Suppressor macrophage treated with lipopolysaccharide for 1 hour (primary cell): ENCODE measurements around the gene ZNF76.
"Not testable (repeated sequence)": the region's sequence is repeated elsewhere in the genome, so short reads cannot be mapped to it uniquely, and the experiment has no call there.

ENCODE experiments used
- DNase-seq, 3 donors: peaks; one replicate each; pipeline ENCODE4 v3.0.0-alpha.2; 2020 to 2022

Gene ZNF76

DNA sequence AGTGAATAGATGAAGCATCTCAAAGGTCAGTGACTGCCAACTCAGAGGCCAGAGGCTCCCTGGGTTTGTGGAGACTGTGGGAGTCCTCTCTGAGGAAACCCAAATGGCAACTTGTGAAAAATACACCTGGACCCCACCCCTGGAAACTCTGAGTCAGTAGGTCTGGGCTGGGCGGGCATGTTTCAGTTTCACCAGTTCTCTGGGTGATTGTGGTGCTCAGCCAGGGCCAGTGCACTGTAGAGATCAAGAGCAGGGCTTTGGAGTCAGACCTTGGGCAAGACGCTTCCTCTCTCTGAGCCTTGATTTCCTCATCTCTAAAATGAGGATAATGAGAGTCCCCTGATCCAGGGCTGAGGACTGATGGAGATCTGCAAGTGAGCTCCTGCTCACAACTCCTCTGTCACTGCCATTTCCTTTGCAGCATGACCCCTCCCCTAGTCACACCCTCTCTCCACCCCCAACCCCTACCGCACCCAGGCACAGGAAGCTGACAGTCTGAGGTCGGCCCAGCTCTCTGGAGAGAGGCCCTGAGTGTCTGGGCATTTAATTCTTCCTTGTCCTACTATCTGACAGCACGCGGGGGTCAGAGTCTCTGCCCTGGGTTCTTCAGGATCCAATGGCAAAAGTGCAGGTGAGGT, 43.2 kb downstream of the ZNF76 start:
- DNase-seq, result peak; percentile 64 to 71 (median 70)

DNA sequence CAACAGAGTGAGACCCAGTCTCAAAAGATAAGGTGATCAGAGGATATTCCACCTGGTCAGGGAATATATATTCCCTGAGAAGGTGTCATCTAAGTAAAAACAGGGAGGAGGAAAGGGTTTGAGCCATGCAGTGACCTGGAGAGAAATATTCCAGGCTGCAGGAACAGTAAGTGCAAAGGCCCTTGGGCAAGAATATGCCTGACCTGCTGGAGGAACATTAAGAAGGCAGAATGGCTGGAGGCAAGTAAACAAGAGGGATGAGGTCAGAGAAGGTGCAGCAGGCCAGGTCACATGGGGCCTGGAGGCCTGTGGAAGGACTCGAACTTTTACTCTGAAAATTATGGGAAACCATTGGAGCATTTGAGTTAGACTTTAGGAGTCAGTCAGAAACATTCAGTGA, 44.8 kb downstream of the ZNF76 start:
- no peak for DNase-seq

DNA sequence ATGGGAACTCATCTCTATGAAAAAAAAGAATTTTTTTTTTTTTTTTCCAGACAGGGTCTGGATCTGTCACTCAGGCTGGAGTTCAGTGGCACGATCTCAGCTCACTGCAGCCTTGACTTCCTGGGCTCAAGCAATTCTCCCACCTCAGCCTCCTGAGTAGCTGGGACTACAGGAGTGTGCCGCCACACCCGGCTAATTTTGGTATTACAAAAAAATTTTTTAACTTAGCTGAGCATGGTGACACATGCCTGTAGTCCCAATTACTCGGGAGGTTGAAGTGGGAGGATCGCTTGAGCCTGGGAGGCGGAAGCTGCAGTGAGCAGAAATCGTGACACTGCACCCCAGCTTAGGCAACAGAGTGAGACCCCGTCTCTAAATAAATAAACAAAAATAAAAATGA, 45.6 kb downstream of the ZNF76 start:
- DNase-seq, result no peak

DNA sequence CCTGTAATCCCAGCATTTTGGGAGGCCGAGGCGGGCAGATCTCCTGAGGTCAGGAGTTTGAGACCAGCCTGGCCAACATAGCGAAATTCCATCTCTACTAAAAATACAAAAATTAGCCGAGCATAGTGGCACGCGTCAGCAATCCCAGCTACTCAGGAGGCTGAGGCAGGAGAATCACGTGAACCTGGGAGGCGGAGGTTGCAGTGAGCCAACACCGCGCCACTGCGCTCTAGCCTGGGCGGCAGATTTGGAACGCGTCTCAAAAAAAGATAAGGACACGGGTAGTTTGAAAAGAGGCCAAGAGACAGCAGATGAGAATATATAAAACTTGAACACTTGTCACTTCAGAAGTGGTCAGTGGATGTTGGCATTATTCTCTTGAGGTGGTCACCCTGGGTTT, 47.6 kb downstream of the ZNF76 start:
- DNase-seq, result not testable (repeated sequence)

DNA sequence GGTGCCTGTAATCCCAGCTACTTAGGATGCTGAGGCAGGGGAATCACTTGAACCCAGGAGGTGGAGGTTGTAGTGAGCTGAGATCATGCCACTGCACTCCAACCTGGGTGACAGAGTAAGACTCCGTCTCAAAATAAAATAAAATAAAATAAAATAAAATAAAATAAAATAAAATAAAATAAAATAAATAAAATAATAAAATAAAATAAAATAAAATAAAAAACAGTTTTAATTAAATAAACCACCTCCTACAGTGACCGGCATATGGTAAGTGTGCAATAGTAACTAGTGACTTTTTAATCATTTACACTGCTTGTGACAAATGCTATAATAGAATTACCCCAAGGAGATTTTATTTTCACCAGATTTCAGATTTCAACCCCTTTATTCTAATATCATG, 49.0 kb downstream of the ZNF76 start:
- DNase-seq, result not testable (repeated sequence)

DNA sequence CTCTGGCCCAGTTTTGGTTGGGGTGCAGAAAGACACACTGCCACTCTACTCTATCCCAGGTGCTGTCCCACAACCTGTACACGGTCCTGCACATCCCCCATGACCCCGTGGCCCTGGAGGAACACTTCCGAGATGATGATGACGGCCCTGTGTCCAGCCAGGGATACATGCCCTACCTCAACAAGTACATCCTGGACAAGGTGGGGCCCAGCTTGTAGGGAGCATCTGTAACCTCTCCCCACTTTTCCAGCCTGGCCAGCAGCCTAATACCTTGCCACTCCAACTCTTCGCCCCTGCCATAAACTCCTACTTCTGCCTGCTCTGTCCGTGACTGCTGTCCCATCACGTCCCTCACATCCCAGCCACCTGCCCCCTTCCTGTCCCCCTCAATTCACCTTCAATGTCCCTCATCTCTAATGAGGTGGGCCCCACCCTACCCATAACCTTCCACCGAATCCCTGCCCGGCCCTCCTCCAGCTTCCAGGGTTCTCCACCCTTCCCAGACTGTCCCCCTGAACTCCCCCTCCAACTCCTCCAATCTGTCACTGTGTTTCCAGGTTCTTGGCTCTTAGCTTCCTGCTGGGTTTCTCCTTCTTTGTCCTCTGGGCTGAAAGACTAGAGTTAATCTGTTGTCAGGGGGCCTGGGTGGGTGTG, 50.2 kb downstream of the ZNF76 start:
- DNase-seq, result peak in 1 of 3 donors; percentile 9

DNA sequence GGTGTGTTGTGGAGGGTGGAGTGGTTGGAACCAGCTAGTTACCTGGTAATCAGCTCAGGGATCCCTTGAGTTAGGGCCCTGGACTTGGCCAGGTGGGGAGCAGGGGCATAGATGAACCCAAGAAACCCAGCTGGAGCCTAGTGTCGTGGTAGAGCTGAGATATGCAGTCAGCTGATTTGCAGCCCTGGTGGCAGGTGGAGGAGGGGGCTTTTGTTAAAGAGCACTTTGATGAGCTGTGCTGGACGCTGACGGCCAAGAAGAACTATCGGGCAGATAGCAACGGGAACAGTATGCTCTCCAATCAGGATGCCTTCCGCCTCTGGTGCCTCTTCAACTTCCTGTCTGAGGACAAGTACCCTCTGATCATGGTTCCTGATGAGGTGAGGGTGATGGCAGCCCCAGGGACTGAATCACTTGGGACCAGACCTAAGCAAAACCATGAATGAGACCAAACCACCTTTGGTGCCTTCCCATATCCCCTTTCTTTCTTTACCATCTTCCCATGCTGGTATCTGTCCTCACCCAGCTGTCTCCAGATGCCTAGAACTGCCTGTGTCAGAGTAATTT, 50.8 kb downstream of the ZNF76 start:
- DNase-seq, result peak in 1 of 3 donors; percentile 22

DNA sequence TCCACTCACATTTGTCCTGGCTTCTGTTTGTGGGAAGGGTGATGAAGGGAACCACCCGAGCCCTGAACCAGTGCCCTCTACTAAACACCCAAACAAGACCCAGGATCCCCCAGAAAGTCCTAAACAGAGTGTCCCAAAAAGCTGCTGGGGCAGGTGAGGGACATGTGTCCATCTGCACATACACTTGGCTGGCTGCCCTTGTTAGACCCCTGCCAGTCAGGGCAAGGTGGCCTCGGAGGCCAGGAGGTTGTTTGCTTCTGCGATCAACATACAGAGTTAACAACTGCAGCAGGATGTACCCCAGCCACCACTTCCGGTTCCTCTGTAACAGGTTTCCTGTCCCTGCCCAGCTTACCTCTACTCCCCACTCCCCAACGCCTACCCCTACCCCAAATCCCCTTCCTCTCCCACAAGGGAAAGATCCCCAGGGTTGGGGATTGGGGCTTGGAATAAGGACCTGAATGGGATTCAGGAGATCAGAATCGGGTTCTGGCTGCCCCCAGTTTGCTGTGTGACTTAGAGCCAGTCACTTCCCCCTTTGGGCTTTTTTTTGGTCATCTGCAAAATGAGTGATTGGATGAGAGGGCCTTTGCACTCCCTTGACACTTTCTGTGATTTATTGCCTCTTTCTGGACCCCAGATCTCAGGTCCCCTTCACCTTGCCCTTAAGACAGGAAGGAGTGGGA, 52.0 kb downstream of the ZNF76 start:
- peak; percentile 57 to 67 (median 63) for DNase-seq

DNA sequence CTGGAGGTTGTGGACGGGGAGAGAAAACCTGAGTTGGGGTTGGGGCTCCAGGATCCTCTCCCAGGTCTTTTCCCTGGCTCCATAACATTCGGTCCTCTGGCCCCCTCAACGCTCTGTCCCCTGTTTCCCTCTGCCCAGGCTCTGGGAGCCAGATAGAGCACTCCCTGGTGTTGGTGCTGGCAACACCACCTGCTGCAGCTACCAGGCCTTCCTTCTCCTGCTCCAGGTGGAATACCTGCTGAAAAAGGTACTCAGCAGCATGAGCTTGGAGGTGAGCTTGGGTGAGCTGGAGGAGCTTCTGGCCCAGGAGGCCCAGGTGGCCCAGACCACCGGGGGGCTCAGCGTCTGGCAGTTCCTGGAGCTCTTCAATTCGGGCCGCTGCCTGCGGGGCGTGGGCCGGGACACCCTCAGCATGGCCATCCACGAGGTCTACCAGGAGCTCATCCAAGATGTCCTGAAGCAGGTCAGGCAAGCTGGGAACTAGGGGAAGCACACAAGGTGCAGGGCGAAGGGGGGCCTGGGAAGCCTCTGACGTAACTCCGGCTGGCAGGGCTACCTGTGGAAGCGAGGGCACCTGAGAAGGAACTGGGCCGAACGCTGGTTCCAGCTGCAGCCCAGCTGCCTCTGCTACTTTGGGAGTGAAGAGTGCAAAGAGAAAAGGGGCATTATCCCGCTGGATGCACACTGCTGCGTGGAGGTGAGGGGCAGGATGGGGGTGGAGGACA, 52.7 kb downstream of the ZNF76 start:
- peak in 1 of 3 donors; percentile 17 for DNase-seq

DNA sequence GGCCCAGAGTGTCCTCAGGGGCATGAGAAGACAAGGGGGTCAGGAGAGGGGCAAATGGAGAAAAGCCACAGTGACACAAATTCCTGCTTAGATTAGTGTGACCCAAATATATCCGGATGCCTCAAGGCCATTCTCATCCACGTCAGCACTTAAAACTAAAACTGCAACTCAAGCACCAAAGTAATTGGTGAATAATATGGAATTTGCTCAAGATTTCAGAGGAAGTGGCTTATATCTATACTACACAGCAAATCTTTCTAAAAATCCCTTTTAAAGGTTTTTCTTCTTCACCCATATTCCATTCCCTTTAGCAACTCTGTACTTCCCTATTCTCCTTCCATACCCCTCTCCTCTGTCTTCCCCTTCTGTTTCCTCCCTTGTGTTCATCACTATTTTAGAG, 53.3 kb downstream of the ZNF76 start:
- peak; percentile 58 to 92 (median 88) for DNase-seq

DNA sequence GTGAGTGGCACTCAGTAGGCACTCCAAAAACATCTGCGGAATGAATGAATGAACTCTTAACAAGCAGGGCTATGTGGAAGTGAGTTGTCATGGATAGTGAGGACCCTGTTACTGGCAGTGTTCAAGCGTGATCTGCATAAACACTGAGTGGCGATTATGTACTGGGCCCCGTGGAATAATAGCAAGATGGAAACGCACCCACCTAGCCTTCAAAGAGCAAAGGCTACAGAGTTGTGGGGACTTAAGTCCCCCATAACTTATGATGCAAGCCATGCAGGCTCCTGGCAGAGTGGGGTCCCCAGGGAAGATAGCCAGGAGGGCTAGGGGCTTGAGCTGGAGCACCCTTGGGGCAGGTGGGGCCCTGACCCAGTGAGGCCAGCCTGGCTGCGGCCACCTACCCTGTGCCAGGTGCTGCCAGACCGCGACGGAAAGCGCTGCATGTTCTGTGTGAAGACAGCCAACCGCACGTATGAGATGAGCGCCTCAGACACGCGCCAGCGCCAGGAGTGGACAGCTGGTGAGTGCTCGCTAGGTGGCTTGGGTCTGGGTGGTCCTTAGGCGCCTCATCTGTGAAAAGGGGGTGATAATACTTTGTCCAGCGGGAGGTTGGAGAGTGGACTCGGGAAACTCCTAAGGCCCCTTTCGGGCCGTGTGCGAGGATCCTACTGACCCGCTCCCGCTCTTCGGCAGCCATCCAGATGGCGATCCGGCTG, 58.1 kb downstream of the ZNF76 start:
- DNase-seq, result no peak

DNA sequence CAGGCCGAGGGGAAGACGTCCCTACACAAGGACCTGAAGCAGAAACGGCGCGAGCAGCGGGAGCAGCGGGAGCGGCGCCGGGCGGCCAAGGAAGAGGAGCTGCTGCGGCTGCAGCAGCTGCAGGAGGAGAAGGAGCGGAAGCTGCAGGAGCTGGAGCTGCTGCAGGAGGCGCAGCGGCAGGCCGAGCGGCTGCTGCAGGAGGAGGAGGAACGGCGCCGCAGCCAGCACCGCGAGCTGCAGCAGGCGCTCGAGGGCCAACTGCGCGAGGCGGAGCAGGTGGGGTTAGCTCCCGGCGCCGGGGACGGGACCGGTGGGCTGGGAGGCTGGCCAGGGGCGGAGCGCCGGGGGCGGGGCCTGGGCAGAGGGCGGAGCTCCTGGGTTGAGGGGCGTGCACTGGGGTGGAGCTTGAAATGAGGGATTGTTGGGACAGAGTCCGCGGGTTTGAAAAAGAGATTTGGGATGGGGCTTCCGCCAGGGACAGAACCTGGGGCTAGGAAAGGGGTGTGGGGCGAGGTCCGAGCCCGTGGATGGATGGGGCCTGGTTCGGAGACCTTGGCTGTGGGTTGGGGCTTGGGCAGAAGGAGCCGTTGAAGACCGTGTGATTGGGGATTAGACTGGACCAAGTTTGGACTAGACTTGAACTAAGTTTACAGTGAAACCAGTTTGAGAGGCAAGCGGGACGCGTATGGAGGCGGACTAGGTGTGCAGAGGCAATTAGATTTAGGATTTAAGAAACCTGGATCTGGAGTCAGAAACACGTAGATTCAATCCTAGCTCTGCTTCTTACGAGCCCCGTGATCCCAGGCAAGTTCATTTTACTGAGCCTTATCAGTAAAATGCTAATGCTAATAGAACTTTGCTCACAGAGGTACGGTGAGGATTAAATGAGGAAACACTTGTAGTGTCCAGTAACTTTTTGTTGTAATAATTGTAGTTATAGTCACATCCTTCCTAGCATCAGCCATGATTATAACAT, 58.9 kb downstream of the ZNF76 start:
- no peak for DNase-seq

DNA sequence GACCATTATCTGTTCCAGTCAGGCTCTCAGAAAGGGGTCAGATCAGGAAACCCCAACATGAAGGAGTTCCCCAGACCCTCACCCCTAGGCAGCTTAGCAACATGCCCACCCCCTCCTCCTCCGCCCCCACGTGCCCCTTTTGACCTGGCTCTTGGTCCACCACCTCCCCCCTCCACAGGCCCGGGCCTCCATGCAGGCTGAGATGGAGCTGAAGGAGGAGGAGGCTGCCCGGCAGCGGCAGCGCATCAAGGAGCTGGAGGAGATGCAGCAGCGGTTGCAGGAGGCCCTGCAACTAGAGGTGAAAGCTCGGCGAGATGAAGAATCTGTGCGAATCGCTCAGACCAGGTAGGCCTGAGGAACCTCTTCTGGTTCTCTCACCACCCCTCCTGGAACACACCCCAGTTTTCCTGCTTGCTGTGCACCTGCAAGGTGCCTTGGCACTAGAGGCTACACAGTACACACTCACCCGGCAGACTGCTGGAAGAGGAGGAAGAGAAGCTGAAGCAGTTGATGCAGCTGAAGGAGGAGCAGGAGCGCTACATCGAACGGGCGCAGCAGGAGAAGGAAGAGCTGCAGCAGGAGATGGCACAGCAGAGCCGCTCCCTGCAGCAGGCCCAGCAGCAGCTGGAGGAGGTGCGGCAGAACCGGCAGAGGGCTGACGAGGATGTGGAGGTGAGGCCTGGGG, 60.0 kb downstream of the ZNF76 start:
- no peak for DNase-seq

DNA sequence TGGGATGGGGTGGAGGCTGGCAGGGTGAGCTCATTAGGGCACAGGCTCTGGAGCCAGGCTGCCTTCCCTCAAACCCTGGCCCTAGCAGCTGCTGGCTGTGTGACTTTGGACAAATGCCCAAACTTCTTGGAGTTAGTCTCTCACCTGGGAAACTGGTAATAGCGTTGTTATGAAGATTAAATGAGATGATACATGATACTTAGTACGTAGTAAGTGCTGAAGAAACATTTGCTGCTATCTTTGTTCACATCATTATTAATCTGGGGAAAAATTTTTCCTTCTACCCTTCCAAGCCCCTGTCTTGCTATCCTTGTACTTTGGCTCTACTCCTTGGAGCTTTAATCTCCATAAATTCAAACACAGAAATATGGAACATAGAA, 60.5 kb downstream of the ZNF76 start:
- no peak for DNase-seq

DNA sequence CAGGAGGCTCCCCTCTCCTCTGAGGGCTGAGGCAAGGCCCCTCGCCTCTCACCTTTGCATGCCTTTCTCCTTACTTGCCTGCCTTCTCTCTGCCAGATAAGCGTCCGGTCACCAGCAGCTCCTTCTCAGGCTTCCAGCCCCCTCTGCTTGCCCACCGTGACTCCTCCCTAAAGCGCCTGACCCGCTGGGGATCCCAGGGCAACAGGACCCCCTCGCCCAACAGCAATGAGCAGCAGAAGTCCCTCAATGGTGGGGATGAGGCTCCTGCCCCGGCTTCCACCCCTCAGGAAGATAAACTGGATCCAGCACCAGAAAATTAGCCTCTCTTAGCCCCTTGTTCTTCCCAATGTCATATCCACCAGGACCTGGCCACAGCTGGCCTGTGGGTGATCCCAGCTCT, 61.6 kb downstream of the ZNF76 start:
- no peak for DNase-seq

DNA sequence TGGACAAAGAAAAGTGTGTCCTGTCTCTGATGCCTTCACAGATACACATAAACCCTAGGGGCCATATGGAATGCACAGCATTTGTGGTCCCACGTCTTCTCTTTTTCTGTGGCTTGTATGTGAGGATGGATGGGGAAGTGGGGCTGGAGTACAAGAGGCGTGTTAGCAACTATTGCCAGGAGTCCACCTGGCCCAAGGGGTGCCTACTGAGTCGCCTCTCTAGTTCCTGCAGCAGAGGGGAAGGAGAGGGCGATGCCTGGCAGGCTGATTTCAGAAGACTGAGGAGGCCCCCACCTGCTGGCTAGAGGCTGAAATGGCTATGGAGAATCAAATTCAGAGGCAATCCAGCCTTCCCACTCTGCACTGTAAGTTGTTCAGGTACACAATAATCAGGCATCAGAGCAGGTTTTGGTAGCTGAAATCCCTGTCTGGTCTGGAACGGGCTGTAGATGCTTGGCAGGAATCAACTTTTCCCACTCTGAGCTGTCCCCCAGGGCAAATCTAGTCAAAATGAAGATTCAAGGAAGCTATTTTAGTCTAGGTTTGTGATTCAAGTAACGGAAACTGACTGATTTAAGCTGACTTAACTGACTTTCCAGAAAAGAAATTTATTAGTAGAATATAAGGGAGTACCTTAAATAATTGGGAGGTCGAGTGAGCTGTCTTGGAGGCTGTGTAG, 68.0 kb downstream of the ZNF76 start:
- peak; percentile 75 to 84 (median 78) for DNase-seq

DNA sequence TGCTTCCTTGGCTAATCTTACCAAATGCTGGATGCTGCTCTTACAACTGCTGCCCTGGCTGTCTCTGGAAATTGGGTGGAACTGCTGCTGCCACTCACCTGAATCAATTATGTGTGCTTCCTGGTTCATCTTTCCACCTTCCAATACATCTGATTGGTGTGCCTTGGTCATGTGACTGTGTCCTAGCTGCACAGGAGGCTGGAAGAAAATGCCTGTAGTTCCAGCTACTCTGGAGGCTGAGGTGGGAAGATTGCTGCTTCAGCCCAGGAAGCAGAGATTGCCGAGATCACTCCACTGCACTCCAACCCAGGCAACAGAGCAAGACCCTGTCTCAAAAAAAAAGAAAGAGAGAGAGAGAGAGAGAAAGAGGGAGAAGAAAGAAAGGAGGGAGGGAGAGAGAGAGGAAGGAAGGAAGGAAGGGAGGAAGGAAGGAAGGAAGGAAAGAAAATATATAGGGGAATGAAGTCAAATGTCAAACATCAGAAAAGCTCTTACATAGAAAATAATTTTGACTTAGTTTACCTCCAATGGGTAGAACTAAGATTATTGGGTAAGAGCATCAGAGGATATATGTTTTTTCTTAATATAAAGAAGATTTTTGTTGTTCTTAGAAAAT, 68.7 kb downstream of the ZNF76 start:
- DNase-seq, result peak in 1 of 3 donors; percentile 4

DNA sequence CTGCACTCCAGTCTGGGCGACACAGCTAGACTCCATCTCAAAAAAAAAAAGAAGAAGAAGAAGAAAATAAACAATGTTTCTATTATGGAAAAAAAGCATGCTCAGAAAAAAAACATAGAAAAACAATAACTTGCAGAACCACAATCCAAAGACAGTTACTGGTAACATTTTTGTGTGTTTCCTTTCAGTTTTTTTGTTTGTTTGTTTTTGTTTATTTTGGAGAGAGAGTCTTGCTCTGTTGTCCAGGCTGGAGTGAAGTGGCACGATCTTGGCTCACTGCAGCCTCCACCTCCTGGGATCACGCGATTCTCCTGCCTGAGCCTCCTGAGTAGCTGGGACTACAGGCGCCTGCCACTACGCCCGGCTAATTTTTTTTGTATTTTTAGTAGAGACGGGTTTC, 69.4 kb downstream of the ZNF76 start:
- DNase-seq, result not testable (repeated sequence)

DNA sequence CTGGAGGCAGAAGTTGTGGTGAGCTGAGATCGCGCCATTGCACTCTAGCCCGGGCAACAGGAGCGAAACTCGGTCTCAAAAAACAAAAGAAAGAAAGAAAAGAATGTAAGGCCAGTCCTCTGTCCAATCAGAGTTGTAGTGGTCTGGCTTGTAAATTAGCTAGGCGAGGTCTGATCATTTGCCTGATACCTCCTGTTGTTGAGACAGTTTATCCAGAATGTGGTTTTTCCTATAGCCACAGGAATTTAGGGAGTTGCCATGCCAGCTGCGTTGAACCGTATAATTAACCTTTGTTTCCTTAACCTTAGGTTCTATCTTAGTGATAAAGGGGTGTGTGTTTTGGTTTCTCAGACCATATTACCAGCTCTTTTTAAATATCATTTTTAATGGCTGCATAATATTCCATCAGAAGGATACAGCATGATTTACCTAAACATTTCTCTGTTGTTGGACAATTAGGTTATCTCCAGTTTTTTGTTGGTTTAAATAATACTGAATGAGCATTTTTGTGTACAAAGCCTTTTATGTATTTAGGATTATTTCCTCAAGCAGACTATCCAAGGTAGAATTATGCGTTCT, 71.1 kb downstream of the ZNF76 start:
- DNase-seq, result peak in 1 of 3 donors; percentile 17
